Coronary artery (tissue), 2 donors: ENCODE results near the gene WDFY2.
A peak's percentile ranks its signal among the peaks of the same experiment; 100 is the strongest.
"Not testable (repeated sequence)": the region's sequence is repeated elsewhere in the genome, so short reads cannot be mapped to it uniquely, and the experiment has no call there.

ENCODE experiments used
- DNase-seq: peaks from one replicate; pipeline ENCODE4 v3.0.0-alpha.2; 2017; ENCODE audit warnings: low spot score
- H3K27ac ChIP-seq, 2 donors: fragments of 200-600 bp; sonication (generic); one replicate each; pipeline ENCODE4 v1.5.1; 2016 to 2019
- H3K4me3 ChIP-seq: fragments of 200-600 bp; sonication (generic); 2 replicates; pipeline ENCODE4 v1.5.1; 2016; ENCODE audit warnings: mild to moderate bottlenecking, moderate library complexity
- TF ChIP-seq, protein P1 (sequence below): fragments of 200-600 bp; sonication (generic); IDR thresholded peaks from one replicate; pipeline ENCODE4 v1.5.1; 2019; ENCODE audit warnings: antibody characterized with exemption

Gene WDFY2

DNA sequence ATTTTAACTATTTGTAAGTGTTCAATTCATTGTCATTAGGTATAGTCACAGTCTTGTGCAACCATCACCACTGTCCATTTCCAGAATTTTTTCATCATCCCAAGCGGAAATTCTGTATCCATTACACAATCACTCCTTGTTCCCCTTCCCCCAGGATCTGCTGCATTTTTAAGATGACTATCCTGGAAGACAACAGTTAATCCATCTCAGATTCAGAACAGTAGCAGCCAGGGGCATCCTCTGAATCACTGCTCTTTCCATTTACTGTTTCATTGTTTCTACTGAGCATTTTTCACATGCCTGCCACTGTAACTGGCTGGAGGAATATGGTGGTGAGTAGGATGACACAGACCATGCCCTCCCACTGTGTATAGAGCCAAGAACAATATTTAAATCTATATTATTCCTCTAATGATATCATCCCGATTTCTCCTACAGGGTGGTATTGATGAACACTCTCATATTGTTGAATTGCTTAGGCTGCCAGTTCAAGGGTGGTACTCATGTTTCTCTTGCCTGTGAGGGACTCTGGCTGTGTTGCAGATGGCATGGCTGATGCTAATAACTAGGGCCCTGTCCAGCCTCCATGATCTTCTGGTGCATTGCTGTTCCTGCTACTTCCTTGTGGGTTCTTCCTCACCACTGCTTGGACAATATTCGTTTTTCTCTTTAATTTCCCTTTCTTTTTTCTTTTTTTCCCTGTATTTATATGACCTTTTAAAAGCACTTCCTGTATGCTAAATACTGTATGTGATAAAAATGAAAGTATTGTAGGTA lies 59.0 kb downstream of the WDFY2 start:
- peak overlapping the region in 1 of 2 donors; percentile 8 for H3K27ac ChIP-seq
- TF ChIP-seq, protein P1, sequence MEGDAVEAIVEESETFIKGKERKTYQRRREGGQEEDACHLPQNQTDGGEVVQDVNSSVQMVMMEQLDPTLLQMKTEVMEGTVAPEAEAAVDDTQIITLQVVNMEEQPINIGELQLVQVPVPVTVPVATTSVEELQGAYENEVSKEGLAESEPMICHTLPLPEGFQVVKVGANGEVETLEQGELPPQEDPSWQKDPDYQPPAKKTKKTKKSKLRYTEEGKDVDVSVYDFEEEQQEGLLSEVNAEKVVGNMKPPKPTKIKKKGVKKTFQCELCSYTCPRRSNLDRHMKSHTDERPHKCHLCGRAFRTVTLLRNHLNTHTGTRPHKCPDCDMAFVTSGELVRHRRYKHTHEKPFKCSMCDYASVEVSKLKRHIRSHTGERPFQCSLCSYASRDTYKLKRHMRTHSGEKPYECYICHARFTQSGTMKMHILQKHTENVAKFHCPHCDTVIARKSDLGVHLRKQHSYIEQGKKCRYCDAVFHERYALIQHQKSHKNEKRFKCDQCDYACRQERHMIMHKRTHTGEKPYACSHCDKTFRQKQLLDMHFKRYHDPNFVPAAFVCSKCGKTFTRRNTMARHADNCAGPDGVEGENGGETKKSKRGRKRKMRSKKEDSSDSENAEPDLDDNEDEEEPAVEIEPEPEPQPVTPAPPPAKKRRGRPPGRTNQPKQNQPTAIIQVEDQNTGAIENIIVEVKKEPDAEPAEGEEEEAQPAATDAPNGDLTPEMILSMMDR, result no peak
- DNase-seq, result no peak
- no peak overlapping the region for H3K4me3 ChIP-seq

DNA sequence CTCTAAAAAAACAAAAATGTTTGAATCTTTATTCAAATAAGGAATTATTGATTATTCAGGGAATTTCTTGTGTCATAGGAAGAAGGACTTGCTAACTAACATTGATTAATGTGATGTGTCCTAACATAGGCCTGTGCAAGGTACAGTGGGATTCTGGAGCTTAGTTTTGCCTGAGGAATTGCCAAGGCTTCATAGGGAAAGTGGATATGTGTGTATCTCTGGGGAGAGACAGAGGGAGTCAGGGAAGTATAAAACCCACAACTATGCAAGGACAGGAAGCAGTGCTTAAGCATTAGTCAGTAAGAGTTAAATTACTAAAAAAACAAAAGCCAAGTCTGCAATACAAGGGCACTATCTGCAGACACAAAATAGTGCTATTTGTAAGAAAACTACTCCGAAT lies 59.6 kb downstream of the WDFY2 start:
- no peak for DNase-seq
- Histone ChIP-seq H3K4me3 (no peak overlapping the region), H3K27ac (no peak overlapping the region)
- TF ChIP-seq, protein P1, result no peak

- peak overlapping the region; percentile 1 for H3K4me3 ChIP-seq
- no peak overlapping the region for H3K27ac ChIP-seq
- DNase-seq, result no peak
- TF ChIP-seq, protein P1, result no peak
Observed at GRCh38 chr13:51644654-51645053, 60.4 kb downstream of the WDFY2 start.

- H3K4me3 ChIP-seq, result peak overlapping the region; percentile 1
- TF ChIP-seq, protein P1, result no peak
- DNase-seq, result no peak
- peak overlapping the region in 1 of 2 donors; percentile 13 for H3K27ac ChIP-seq
Observed at GRCh38 chr13:51645154-51645650, 60.9 kb downstream of the WDFY2 start.

DNA sequence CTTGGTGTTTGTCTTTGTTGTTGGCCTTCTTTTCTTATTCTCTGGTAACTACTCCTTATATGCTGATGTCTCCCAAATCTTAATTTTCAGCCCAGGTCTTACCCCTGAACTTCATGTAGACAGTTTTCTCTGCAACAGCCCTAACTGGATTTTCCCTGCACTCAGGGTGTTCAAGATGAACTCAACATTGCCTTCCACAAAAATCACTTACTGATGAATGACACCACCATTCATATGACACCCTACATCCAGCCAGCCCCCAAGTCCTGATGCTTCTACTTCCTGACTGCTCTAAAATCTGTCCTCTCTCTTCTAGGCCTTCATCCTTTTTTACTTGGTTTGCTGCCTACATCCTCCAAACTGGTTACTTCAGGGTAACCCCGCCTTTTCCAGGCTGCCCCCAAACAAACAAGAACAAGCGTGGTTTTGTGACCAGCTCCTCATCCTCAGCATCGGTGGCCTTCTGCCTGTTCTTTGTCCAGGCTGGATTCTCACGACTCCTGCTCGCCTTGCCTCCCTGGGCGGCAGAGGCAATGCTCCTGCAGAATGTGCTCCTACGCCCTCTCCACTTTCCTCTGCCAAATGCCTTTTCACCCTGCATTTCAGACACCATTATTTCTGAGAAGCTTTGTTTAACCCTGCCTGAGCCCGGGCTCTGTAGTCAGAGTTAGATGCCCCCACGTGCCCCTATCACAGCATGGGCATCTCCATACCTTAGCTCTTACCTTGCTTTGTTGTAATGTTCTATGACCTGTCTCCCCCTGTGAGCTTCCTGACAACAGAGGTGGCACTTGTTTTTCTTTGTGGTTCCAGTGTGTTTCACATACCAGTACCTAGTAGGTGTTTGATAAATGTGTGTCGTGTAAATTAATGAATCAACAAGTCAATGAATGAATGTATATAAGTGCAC lies 61.8 kb downstream of the WDFY2 start:
- TF ChIP-seq, protein P1, result no peak
- Histone ChIP-seq H3K27ac (peak overlapping the region in 1 of 2 donors; percentile 13), H3K4me3 (no peak overlapping the region)
- DNase-seq, result no peak

- H3K4me3 ChIP-seq, result no peak overlapping the region
- TF ChIP-seq, protein P1, result no peak
- H3K27ac ChIP-seq, result no peak overlapping the region
- DNase-seq, result no peak
Observed at GRCh38 chr13:51647067-51647466, 62.8 kb downstream of the WDFY2 start.

GRCh38 chr13:51652193-51652592 lies 67.9 kb downstream of the WDFY2 start:
- not testable (repeated sequence) for H3K4me3 ChIP-seq, H3K27ac ChIP-seq, DNase-seq
